Thymus (tissue), 11 donors: ENCODE results near the gene MYO1D. TPM values are rescaled to one million over a fixed set of nuclear protein-coding genes. Genes with fewer than 3 reads are reported as not detected.

Source experiments
- DNase-seq, 9 donors: peaks; one replicate each; pipeline ENCODE4 v3.0.0-alpha.2; 2013; ENCODE audit warnings: low spot score in 9 of 9, low read depth in 6 of 9, missing footprints in 1 of 9
- H3K27ac ChIP-seq, 2 donors: one replicate each; pipeline ENCODE4 v1.5.1; 2013; ENCODE audit warnings: control low read depth in 1 of 2, low read depth in 1 of 2, low read length in 1 of 2, mild to moderate bottlenecking in 1 of 2, moderate library complexity in 1 of 2
- H3K27me3 ChIP-seq, 2 donors: one replicate each; pipeline ENCODE4 v1.5.1; 2013; ENCODE audit warnings: low read length in 1 of 2; ENCODE audit not compliant: control insufficient read depth in 2 of 2, insufficient read depth in 1 of 2
- H3K36me3 ChIP-seq, 2 donors: one replicate each; pipeline ENCODE4 v1.5.1; 2013; ENCODE audit warnings: low read length in 1 of 2, mild to moderate bottlenecking in 1 of 2, moderate library complexity in 1 of 2; ENCODE audit not compliant: control insufficient read depth in 2 of 2, insufficient read depth in 2 of 2
- H3K4me1 ChIP-seq, 2 donors: one replicate each; pipeline ENCODE4 v1.5.1; 2013; ENCODE audit warnings: low read length in 2 of 2; ENCODE audit not compliant: control insufficient read depth in 2 of 2, insufficient read depth in 2 of 2
- H3K4me3 ChIP-seq, 2 donors: one replicate each; pipeline ENCODE4 v1.5.1; 2013; ENCODE audit warnings: low read length in 2 of 2, control low read depth in 1 of 2, mild to moderate bottlenecking in 1 of 2
- H3K9me3 ChIP-seq, 2 donors: one replicate each; pipeline ENCODE4 v1.5.1; 2013; ENCODE audit warnings: low read length in 1 of 2, mild to moderate bottlenecking in 1 of 2; ENCODE audit not compliant: control insufficient read depth in 2 of 2, insufficient read depth in 1 of 2
- WGBS: extraction: QIAGEN DNeasy Blood & Tissue Kit; methylation state at CpG from one replicate; pipeline ENCODE4 v1.1.7; 2013; 5-methylcytosine and 5-hydroxymethylcytosine counted together
- polyA plus RNA-seq: library from polyadenylated mRNA; stranded (reverse); fragments of 200-250 nt; gene quantifications from one replicate; pipeline ENCODE4 v1.2.3, GENCODE V29; 2013
- total RNA-seq: library from RNA; stranded (reverse); fragments of 120-200 nt; gene quantifications from one replicate; pipeline ENCODE4 v1.2.4, GENCODE V29; 2013
- donor health status: healthy.

Gene MYO1D
- total and polyA plus RNA-seq, 2 donors: 5.7 to 12.4 TPM

DNA sequence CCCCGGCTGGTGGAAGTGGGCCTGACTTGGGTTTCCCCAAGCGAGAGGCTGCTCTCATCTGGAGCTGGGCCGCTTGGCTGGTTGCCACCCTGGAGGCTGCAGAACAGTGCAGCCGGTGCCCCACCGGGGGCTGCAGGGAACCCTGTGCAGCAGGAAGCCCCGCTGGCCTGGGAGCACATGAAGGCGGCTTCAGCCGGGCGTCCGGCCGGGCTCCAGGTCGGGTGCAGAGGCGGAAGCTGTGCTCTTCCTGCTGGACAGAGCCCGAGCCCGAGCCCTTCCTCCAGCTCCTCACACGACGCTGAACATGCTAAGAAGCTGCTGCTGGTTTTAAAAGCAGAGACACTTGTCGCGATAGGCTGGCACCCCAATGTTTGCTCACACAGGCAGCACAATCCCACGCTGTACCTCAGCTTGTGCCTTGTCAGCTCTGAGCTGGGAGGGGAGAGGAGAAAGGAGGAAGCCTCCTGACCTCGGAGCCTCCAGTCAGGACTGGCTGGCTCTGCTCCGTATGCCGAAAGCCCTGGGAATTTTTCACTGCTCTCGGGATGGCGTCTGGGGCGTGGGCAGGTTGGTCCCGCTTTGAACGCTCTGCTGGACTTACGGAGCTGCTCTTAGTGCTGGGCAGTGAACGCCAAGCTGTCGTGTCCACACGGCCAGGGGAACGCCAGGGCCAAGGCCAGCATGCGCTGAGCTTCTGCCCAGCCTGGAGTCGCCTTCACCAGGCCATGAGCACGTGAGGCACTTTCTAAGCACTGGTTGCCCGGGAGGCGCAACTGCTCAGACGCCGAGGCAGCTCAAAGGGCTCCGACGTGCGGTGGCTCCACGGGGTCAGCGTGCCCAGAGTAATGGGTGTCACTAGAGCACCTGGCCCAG, 381.3 kb downstream of the MYO1D start:
- H3K4me1 ChIP-seq: peaks cover 16 to 23% of the 10 kb centered on the region in 2 donors
- peaks cover 0 to 3% of the 10 kb centered on the region in 2 donors for H3K9me3 ChIP-seq
- H3K4me3 ChIP-seq: no peak overlapping the region
- WGBS: 66% methylated on average over 45 of the region's 45 CpGs
- DNase-seq: no peak
- H3K27ac ChIP-seq: no peak overlapping the region
- H3K36me3 ChIP-seq: peaks cover 0 to 2% of the 10 kb centered on the region in 2 donors
- H3K27me3 ChIP-seq: peaks cover 0 to 18% of the 10 kb centered on the region in 2 donors

DNA sequence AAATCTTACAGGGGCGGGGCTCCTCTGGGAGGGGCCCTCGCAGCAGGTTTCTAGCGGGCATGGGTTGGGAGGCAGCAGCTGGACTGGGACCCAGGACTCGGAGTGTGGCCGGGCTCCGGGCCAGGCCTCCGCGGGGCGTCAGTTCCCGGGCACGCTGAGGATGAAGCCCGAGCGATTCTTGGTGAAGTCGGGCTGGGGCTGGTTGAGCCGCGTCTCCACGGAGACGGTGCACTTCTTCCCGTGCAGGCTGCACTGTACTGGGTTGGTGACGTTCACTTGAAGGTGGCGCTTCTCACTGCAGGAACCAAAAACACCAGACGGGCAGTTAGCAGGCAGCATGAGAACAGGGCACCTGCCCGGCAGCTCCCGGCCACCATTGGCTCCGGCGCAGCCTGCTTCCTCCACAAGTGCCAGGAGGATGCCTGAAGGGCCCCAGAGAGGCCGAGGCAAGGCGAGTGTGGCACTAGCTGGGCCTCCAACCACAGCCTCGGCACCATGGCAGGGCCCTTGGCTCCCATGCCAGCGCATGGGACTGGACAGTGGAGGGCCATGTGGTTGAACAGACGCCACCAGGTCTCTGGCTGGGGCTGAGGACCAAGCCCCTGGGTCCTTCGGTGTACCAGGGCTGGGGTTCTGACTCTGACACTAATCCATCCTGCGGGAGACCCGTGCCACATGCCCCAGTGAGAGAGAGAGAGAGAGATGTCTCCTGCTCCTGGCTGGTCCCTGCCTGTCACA, 382.1 kb downstream of the MYO1D start:
- H3K9me3 ChIP-seq: peaks cover 0 to 3% of the 10 kb centered on the region in 2 donors
- H3K4me1 ChIP-seq: peaks cover 19 to 26% of the 10 kb centered on the region in 2 donors
- no peak for DNase-seq
- H3K27ac ChIP-seq: no peak overlapping the region
- H3K4me3 ChIP-seq: no peak overlapping the region
- H3K36me3 ChIP-seq: peaks cover 2 to 9% of the 10 kb centered on the region in 2 donors
- 97% methylated on average over 34 of the region's 34 CpGs for WGBS
- H3K27me3 ChIP-seq: peaks cover 0 to 18% of the 10 kb centered on the region in 2 donors

DNA sequence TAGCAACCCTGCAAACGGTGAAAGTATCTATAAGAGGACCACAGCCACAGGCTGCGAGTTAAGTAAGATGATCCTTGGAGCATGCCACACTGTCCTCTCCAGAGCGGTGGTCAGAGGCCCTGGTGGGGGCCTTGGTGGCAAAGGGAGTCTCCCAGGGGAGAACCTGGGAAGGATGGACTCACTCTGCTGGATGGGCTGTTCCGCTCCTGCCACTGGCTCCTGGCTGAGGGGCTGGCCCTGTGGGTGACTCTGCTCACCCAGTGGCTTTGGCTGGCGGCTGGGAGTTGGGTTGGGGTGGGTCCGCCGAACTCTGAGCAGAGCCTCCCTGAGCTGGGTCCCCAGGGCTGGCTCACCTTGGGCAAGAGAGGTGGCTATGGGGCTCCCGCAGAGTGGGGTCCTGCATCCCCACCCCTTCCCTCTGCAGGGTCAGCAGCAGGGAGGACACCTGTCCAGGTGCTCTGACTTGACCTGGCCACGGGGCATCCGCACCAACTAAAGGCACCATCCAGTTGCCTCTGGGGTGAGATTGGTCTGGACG, 382.9 kb downstream of the MYO1D start:
- H3K36me3 ChIP-seq: peaks cover 5 to 15% of the 10 kb centered on the region in 2 donors
- WGBS: 98% methylated on average over 11 of the region's 11 CpGs
- H3K27ac ChIP-seq: no peak overlapping the region
- peaks cover 22 to 27% of the 10 kb centered on the region in 2 donors for H3K4me1 ChIP-seq
- peaks cover 0 to 18% of the 10 kb centered on the region in 2 donors for H3K27me3 ChIP-seq
- DNase-seq: no peak
- H3K9me3 ChIP-seq: peaks cover 0 to 3% of the 10 kb centered on the region in 2 donors
- H3K4me3 ChIP-seq: no peak overlapping the region

DNA sequence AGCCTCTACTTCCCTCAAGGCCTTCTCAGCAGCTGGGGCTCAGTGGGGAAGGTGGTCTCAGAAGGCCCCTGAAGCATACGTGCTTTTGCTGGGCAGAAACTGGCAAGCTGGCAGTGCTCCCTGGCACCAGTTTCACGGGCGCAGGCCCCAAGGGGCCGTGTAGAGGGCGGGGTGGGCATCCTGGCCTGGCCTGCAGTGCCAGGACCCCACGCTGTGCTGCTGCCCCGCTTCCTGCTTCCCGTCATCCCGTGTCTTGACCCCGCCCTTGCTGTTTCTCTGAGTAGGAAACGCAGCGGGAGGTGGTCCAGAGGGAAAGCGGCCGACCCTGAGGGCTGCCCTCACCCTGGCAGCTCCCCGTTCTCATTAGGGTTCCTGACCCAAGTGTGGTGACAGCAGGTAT, 383.4 kb downstream of the MYO1D start:
- Histone ChIP-seq H3K27me3 (peaks cover 0 to 18% of the 10 kb centered on the region in 2 donors), H3K9me3 (peaks cover 0 to 3% of the 10 kb centered on the region in 2 donors), H3K4me1 (peaks cover 27 to 31% of the 10 kb centered on the region in 2 donors), H3K36me3 (peaks cover 9 to 19% of the 10 kb centered on the region in 2 donors), H3K4me3 (no peak overlapping the region), H3K27ac (no peak overlapping the region)
- 96% methylated on average over 15 of the region's 15 CpGs for WGBS
- DNase-seq: no peak

GRCh38 chr17:32492648-32493289, 384.2 kb downstream of the MYO1D start:
- WGBS: 95% methylated on average over 7 of the region's 7 CpGs
- H3K27me3 ChIP-seq: peaks cover 0 to 22% of the 10 kb centered on the region in 2 donors
- no peak for DNase-seq
- H3K27ac ChIP-seq: no peak overlapping the region
- peaks cover 14 to 27% of the 10 kb centered on the region in 2 donors for H3K36me3 ChIP-seq
- peaks cover 32 to 38% of the 10 kb centered on the region in 2 donors for H3K4me1 ChIP-seq
- peaks cover 1 to 3% of the 10 kb centered on the region in 2 donors for H3K9me3 ChIP-seq
- H3K4me3 ChIP-seq: no peak overlapping the region

DNA sequence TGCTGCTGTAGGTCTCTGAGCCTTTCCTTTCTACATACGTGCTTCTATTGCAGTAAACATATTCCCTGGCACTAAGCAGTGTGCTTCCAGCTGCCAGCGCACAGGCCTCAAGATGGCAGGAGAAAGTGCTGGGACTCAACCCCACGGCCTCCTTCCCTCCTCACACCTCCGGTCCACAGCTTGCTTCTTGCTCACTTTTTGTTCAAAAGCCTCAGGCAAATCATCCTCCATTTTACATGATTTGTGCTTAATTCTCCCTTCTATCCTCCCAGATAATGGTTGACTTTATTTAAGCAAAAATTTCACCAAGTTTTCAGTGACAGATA, 384.7 kb downstream of the MYO1D start:
- peaks cover 33 to 41% of the 10 kb centered on the region in 2 donors for H3K4me1 ChIP-seq

GRCh38 chr17:32491371-32492263, 385.3 kb downstream of the MYO1D start:
- DNase-seq: no peak
- Histone ChIP-seq H3K27ac (peak overlapping the region; percentile 11 to 58), H3K27me3 (peaks cover 0 to 25% of the 10 kb centered on the region in 2 donors), H3K4me3 (no peak overlapping the region), H3K36me3 (peaks cover 14 to 29% of the 10 kb centered on the region in 2 donors), H3K9me3 (peaks cover 2 to 3% of the 10 kb centered on the region in 2 donors), H3K4me1 (peaks cover 33 to 41% of the 10 kb centered on the region in 2 donors)
- 92% methylated on average over 21 of the region's 21 CpGs for WGBS

More for the DNA sequence above, 384.7 kb downstream of the MYO1D start:
- 94% methylated on average over 4 of the region's 4 CpGs for WGBS
- H3K9me3 ChIP-seq: peaks cover 2 to 3% of the 10 kb centered on the region in 2 donors
- H3K36me3 ChIP-seq: peaks cover 14 to 29% of the 10 kb centered on the region in 2 donors
- H3K27me3 ChIP-seq: peaks cover 0 to 25% of the 10 kb centered on the region in 2 donors
- DNase-seq: no peak
- H3K4me3 ChIP-seq: no peak overlapping the region
- H3K27ac ChIP-seq: peak overlapping the region in 1 of 2 donors; percentile 58

DNA sequence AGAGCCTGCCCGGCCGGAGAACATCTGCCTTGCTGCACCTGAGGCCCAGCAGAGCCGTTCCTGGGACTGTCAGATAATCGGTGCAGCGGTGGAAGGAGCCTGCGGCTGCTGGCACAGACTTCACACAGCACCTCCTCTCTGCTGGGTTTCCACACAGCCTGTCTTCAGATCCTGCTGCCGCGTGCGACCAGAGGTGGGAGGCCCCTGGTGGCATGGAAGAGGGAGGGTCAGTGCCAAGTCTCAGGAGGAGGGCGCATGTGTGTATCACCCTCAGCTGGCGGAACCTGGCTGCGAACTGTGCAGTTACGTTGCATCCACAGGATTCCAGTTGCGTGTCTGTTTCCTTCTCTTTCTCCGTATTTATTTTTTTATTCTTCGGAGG, 386.8 kb downstream of the MYO1D start:
- H3K27me3 ChIP-seq: peaks cover 0 to 12% of the 10 kb centered on the region in 2 donors
- WGBS: 95% methylated on average over 16 of the region's 16 CpGs

More for the DNA sequence above, 386.8 kb downstream of the MYO1D start:
- Histone ChIP-seq H3K4me3 (no peak overlapping the region), H3K27ac (no peak overlapping the region), H3K9me3 (peaks cover 2 to 3% of the 10 kb centered on the region in 2 donors), H3K36me3 (peaks cover 14 to 29% of the 10 kb centered on the region in 2 donors), H3K4me1 (peaks cover 37% of the 10 kb centered on the region in 2 donors)
- no peak for DNase-seq
